Fibroblast of skin of left biceps (primary cell): ENCODE data around the gene LOX.
"Not testable (repeated sequence)": the region's sequence is repeated elsewhere in the genome, so short reads cannot be mapped to it uniquely, and the experiment has no call there.

ENCODE experiments used
- DNase-seq, 2 experiments: peaks; one replicate each; pipeline ENCODE4 v3.0.0-alpha.2; 2013; ENCODE audit warnings: low read depth in 2 of 2

Gene LOX

GRCh38 chr5:122099060-122099790, 21.2 kb upstream of the LOX start:
- DNase-seq = no peak

GRCh38 chr5:122097391-122097790, 19.3 kb upstream of the LOX start:
- no peak for DNase-seq

DNA sequence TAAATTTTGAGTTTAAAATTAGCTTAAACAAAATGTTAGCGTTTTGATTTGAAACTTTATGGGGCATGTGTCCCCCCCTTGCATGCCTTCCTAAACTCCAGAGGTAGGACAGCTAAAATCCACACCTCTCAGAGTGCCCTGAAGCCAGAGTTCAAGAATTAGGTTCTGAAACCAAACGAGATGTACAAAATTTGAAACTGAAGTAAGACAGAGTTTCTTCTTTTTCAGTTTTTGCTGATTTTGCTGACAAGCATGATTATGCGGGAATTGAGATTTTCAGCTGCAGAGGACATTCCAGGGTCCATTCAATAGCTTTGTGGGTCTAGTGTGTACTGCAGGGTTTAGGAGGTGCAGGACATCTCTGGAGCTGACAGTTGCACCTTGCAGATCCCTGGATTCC, 17.1 kb upstream of the LOX start:
- DNase-seq = no peak

GRCh38 chr5:122094251-122094650, 16.2 kb upstream of the LOX start:
- not testable (repeated sequence) for DNase-seq

GRCh38 chr5:122093415-122094180, 15.5 kb upstream of the LOX start:
- DNase-seq = peak; percentile 85 to 90

- DNase-seq = peak; percentile 82 to 85
These were observed 14.0 kb upstream of the LOX start for GRCh38 chr5:122091936-122092600.

GRCh38 chr5:122089096-122090013, 11.3 kb upstream of the LOX start:
- peak; percentile 84 to 87 for DNase-seq

GRCh38 chr5:122085041-122085440, 7.0 kb upstream of the LOX start:
- DNase-seq = no peak

- DNase-seq = no peak
These were observed 5.5 kb upstream of the LOX start for GRCh38 chr5:122083535-122083934.

DNA sequence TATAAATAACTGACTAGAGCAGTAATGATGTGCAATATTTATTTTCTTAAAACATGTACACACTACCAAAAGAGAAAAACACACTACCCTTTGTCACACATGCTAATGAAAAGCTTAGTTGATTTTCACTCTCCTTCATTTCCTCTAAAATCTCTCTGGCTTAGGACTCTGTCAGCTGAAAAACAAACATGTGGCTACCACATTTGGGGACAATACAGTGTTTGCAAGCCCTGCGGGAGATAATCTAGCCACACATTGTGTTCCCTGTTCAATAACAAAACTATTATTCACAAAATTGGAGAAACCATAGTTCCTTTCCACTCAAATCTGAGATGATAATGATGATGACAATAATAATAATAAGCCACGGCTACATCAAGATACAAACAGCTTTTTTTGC, 3.5 kb upstream of the LOX start:
- no peak for DNase-seq

DNA sequence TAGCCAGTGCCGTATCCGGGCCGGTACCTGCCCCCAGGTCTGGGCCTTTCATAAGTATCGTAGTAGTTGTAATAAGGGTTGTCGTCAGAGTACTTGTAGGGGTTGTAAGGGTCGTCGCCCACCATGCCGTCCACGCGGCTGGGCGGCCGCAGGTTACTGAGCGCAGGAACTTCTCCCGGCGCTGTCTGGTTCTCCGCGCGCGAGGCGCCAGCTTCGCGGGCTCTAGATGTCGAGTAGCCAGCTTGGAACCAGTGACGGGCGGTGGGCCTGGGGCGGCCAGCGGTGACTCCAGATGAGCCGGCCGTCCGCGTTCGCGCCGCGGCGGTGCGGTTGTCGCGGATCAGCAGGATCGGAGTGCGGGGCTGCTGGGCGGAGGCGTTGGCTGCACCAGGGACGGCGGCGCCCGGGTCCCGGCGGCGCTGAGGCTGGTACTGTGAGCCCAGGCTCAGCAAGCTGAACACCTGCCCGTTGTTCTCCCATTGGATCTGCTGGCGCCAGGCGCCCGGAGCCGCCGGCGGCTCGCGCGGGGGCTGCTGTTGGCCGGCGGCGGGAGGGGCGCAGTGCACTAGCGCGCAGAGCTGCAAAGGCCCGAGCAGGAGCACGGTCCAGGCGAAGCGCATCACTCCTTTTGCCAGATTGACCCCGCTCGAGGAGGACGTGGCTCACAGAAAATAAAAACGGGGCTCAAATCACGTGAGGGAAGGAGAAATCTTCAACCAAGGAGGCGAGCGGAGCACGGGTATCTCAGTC, 518 bp downstream of the LOX start:
- no peak for DNase-seq

GRCh38 chr5:122076669-122077365, 1.2 kb downstream of the LOX start:
- no peak for DNase-seq

DNA sequence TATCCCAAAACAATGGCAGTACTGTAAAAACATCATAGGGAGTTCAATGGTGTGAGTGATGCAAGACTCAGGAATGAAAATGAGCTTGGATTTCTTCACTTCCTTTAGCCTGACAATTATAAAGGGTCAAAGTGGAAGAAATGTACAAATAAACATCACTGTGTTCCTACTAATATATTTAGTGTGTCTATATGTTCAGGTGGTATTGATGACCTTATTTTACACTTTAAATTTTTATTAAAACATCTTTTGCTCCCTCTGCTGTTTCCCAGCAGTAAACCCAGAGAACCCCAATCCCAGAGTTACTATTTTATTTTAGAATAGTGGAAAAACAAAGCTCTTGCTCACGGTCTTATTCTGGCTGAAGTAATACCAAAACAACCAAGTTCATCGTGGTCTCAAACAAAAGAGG, 2.0 kb downstream of the LOX start:
- no peak for DNase-seq

GRCh38 chr5:122073864-122074263, 4.2 kb downstream of the LOX start:
- DNase-seq = no peak

DNA sequence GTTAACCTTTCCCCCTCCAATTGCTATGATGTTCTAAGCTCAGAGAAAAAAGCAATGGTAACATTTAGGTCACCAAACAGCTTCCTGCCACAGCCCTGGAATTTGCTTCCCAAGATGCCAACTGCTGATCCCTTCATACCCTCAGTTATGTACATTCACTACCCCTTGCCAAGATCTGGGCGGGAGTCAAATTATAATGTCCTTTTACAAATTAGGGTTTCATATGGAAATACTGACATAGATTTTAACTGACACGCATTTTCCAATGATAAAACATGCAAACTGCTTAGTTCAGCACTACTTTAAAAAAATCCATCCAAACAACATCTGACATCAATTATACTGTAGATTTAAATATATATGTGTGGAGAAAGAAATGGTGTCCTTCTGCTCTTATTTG, 5.0 kb downstream of the LOX start:
- DNase-seq = no peak

GRCh38 chr5:122067390-122067789, 10.7 kb downstream of the LOX start:
- DNase-seq = no peak

DNA sequence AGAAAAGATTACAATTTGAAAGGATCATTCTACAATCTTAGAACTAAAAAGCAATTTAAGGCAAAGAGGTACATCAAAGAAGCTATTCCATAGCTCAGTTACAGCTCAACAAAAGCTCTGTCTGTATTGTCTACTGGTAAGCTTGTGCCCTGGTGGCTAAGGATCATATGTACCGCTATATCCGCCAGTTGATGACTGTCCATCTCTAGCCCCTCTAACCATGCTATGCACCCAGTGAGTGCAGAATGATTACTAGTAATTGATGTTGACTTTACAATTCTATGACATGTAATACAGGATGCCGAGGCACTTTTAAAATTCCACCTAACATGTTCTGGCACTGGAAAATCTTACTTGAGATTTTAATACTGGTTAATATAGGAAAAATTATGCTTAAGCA, 13.1 kb downstream of the LOX start:
- DNase-seq = no peak

- DNase-seq = no peak
These were observed 14.2 kb downstream of the LOX start for GRCh38 chr5:122063836-122064235.

GRCh38 chr5:122062205-122062604, 15.9 kb downstream of the LOX start:
- no peak for DNase-seq

- no peak for DNase-seq
These were observed 21.1 kb downstream of the LOX start for GRCh38 chr5:122056913-122057312.
